Measurements from ENCODE around the gene NPM1.
A peak's percentile ranks its signal among the peaks of the same experiment; 100 is the strongest.
"Not testable (repeated sequence)": the region's sequence is repeated elsewhere in the genome, so short reads cannot be mapped to it uniquely, and the experiment has no call there.

The NPM1 gene, protein sequence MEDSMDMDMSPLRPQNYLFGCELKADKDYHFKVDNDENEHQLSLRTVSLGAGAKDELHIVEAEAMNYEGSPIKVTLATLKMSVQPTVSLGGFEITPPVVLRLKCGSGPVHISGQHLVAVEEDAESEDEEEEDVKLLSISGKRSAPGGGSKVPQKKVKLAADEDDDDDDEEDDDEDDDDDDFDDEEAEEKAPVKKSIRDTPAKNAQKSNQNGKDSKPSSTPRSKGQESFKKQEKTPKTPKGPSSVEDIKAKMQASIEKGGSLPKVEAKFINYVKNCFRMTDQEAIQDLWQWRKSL

DNA sequence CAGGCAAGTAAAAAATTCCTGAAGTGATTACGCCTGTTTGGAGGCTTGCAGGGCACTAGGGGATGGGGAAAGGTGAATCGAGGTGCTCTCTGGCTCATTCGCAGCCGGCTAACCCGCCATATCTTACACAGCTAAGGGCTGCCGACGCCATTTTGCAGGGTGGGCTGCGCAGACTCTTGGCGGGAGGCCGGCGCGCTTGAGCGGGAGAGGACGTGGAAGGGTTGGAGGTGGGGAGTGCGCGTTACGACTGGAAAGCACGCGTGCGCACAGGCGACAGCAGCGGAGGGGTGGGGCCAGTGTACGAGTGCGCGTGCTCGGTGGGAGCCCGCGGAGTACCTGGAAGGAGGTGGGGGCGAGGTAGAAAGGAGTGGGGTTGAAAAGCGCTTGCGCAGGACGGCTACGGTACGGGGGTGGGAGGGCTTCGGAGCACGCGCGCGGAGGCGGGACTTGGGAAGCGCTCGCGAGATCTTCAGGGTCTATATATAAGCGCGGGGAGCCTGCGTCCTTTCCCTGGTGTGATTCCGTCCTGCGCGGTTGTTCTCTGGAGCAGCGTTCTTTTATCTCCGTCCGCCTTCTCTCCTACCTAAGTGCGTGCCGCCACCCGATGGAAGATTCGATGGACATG lies at the start of gene NPM1:
TSS of gene NPM1 (plus strand) at position 505 of the 625 bp plus-strand sequence. CDS start at position 605, 100 bp downstream.
- peak; percentile 98 for DNase-seq (ENCODE audit: low read depth)

DNA sequence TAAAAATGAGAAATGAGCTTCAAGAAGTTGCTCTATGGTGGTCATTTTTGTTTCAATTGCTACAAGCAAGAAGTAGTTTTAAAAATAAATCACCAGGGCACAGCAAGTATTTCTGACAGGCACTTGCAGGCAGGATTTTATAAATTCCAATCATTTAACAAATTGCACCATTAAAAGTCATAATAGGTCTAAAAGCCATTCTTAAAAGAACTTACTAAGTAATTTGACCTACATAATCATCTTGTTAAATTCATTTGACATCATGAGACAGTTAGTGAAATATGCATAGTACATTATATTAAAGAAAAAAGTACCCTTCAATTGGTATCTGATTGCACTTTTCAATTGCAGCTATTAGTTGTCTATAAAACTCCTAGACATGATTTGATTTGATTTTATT lies 47.6 kb upstream of the NPM1 start:
- DNase-seq (ENCODE audit: low read depth): no peak

GRCh38 chr5:171340491-171340890 lies 47.2 kb upstream of the NPM1 start:
- DNase-seq (ENCODE audit: low read depth): no peak

- no peak for DNase-seq (ENCODE audit: low read depth)
These were observed 45.1 kb upstream of the NPM1 start for GRCh38 chr5:171342362-171343111.

DNA sequence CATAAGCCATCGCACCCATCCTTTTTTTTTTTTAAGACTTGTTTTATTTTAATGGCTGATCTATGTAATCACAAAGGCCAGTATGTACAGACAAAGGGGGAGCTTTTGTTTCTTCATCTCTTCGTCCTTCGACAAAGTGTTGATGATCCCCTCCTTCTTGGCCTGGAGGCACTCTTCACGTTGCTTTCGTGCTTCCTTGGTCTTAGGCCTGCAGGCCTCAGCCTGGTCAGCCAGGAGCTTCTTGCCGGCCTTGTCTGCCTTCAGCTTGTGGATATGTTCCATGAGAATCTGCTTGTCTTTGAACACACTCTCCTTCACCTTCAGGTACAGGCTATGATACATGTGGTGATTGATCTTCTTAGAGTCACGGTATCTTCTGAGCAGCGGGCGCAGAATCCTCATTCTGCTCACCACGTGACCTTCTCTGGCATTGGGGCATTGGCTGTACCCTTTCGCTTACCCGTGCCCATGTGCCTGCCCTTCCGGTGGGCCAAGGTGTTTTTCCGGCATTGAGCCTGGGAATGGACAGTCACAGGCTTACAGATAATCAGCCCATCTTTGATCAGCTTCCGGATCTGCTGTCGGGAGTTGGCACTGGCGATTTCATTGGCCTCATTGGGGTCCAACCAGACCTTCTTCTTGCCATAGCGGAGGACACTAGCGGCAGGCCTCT lies 42.6 kb upstream of the NPM1 start:
- DNase-seq (ENCODE audit: low read depth): no peak

DNA sequence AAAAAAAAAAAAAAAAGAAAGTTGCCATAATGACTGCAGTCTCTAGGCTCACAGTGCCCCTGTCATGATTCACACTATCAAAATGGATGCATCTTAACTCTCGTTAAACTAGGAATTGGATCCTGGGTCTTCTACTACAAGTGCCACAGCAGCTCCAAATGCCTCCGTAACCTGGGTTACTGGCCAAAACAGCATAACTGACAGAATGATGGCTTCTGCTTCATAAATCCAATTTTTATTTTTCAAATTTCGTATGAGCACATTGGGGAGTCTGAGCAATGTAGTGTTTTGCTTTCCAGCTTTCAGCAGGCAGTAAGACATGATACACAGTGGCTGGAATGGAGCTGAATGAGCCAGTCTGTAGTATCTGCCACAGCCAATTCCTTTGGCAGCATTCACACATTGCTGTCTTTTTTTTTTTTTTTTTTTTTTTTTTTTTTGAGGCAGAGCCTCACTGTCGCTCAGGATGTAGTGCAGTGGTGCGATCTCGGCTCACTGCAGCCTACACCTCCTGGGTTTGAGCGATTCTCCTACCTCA lies 36.0 kb upstream of the NPM1 start:
- DNase-seq (ENCODE audit: low read depth): no peak

GRCh38 chr5:171355302-171355724 lies 32.3 kb upstream of the NPM1 start:
- DNase-seq (ENCODE audit: low read depth): no peak

DNA sequence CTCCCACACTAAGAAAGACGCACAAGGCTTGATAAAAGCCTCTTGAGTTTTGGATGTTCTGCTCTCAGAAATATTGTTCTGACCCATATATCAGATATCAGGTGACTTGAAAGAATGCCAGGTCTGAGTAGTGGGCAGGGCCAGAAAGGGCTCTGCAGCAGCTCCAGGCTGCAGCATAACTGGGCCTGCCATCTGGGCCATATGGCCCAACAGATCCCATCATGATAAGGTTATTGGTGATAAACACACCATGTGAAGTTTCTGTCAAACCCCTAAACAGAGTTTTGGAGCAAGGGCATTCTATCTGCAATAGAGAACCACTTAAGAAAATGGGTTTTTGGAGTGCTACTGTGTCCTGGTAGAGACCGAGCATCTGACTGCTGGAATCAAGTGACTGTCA lies 29.8 kb upstream of the NPM1 start:
- no peak for DNase-seq (ENCODE audit: low read depth)

DNA sequence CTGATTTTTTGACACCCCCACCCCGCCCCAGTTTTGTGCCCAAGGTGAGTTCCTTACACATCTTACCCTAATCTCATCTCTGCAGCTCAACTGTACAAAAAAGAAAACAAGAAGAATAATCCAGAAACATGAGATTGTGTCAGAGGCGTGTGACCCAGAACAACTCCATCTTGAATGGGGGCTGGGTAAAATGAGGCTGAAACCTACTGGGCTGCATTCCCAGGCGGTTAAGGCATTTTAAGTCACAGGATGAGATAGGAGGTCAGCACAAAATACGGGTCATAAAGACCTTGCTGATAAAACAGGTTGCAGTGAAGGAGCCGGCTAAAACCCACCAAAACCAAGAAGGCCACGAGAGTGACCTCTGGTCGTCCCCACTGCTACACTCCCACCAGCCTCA lies 26.5 kb upstream of the NPM1 start:
- not testable (repeated sequence) for DNase-seq (ENCODE audit: low read depth)

GRCh38 chr5:171363249-171363648 lies 24.4 kb upstream of the NPM1 start:
- not testable (repeated sequence) for DNase-seq (ENCODE audit: low read depth)

DNA sequence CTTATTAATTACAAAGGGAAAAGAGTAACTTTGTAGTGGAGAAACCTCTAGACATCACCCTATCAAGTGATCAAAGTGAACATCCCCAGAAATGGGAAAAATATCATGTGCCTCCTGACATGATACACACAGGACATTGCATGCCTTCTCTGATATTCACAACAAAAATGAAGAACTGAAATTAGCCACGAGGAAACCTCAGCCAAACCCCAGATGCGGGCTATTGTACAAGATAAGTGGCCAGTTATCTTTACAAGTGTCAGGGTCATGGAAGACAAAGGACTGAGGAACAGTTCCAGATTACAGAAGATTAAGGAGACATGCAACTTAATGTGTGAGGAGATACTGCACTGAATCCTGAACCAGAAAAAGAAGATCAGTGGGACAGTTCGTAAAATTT lies 23.8 kb upstream of the NPM1 start:
- no peak for DNase-seq (ENCODE audit: low read depth)

DNA sequence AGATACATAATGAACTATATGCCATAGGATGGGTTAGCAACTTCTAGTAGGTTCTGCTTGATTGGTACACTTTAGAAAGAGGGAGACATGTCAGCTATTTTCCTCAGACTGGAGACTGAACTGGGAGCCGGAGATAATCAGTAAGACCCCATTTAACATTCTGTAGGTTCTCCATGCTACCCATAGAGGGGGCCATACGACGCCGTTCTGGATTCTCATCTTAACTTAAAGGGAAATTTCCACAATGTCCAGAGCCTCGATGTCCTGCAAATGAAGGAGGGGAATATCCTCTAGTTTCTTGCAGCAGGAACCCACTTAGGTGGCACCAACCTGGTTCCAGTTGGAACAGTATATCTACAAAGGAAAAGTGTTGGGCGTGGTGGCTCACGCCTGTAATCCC lies 22.3 kb upstream of the NPM1 start:
- DNase-seq (ENCODE audit: low read depth): no peak

DNA sequence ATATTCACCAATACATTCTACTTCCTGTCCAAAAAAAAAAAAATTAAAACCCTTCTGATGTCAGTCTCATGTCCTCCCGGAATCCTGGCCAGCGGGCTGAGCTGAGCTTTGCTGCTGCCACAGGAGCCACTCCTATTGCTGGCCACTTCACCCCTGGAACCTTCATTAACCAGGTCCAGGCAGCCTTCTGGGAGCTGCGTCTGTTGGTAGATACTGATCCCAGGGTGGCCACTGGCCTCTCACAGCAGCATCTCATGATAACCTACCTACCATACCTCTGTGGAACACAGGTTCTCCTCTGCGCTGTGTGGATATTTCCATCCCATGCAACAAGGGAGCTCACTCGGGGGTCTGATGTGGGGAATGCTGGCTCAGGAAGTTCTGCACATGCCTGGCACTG lies 21.0 kb upstream of the NPM1 start:
- no peak for DNase-seq (ENCODE audit: low read depth)

DNA sequence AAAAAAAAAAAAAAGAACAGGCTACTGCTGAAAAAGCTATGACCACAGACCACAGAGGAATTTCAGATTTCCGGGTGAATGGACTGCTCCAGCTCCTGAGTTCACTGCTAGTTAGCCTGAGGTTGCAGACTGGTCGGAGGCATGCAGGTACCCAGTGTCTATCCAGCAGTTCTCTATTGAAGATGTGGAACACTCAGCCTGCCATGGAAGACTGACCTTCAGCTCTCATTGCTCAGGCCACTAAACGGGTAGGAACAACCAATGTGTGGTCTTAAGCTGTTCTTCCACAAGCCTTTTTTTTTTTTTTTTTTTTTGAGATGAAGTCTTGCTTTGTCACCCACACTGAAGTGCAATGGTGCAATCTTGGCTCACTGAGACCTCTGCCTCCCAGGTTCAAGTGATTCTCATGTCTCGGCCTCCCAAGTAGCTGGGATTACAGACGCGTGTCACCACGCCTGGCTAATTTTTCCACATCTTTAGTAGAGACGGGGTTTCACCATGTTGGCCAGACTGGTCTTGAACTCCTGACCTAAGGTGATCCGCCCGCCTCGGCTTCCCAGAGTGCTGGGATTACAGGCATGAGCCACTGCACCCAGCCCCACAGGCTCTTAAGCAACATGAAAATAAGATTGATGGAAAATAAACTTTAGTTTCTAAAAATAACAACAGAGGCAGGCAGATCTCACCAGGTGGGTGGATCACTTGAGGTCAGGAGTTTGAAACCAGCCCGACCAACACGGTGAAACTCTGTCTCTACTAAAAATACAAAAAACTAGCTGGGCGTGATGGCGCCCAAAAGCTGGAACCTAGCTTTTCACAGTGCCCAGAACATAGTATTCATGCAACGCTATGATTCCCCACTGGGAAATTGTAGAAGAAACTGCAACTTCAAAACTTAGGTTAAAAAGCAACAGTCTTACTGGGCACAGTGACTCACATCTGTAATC lies 20.0 kb upstream of the NPM1 start:
- DNase-seq (ENCODE audit: low read depth): no peak

GRCh38 chr5:171369056-171369455 lies 18.6 kb upstream of the NPM1 start:
- DNase-seq (ENCODE audit: low read depth): no peak

DNA sequence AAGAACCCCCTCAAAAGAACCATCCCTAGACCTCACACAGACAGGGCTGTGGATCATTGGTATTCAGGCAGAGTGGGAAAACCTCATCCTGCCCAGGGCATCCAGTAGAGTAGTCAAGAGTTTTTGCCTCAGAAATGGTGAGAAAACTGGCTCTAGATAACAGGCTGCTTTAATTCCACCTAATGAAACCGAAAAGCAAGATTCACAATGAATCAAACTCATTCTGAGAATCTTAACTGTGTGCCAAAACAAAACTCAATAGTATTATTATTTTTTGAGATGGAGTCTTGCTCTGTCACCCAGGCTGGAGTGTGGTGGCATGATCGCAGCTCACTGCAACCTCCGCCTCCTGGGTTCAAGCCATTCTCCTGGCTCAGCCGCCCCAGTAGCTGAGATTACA lies 17.8 kb upstream of the NPM1 start:
- no peak for DNase-seq (ENCODE audit: low read depth)

DNA sequence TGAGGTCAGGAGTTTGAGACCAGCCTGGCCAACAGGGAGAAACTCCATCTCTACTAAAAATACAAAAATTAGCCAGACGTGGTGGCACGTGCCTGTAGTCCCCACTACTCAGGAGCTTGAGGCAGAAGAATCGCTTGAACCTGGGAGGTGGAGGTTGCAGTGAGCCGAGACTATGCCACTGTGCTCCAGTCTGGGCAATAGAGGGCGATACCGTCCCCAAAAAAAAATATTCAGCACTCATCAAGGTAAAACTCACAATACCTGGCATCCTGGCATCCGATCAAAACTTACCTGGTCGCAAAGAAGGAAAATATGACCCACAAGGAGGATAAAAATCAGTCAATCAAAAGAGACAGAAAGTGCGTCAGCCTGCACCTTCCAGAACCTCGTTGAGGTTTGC lies 16.8 kb upstream of the NPM1 start:
- DNase-seq (ENCODE audit: low read depth): not testable (repeated sequence)

- DNase-seq (ENCODE audit: low read depth): no peak
These were observed 16.3 kb upstream of the NPM1 start for GRCh38 chr5:171371326-171371725.

DNA sequence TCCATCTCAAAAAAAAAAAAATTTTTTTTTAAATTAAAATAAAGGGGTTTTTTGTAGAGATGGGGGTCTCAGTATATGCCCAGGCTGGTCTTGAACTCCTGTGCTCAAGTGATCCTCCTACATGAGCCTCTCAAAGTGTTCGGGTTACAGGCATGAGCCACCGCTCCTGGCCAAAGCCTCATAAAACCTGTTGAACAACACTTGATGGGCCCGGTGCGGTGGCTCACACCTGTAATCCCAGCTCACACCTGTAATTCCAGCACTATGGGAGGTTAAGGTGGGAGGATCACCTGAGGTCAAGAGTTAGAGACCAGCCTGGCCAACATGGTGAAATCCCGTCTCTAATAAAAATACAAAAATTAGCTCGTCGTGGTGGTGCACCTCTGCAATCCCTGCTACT lies 7.7 kb upstream of the NPM1 start:
- no peak for DNase-seq (ENCODE audit: low read depth)

GRCh38 chr5:171384416-171384815 lies 3.2 kb upstream of the NPM1 start:
- DNase-seq (ENCODE audit: low read depth): not testable (repeated sequence)

GRCh38 chr5:171384999-171385398 lies 2.6 kb upstream of the NPM1 start:
- peak; percentile 41 for DNase-seq (ENCODE audit: low read depth)

Measured in stimulated activated CD4-positive, alpha-beta T cell treated with anti-CD3 and anti-CD28 coated beads, Interleukin-2, amount 100 ng/mL, for 4 hours (primary cell).